Breast epithelium (tissue), 4 donors: ENCODE measurements around the gene THADA. TPM values are rescaled to one million over a fixed set of nuclear protein-coding genes. Genes with fewer than 3 reads are reported as not detected.

Source experiments
- DNase-seq, 2 donors: peaks; one replicate each; pipeline ENCODE4 v3.0.0-alpha.2; 2019; ENCODE audit warnings: low spot score in 2 of 2
- H3K27ac ChIP-seq, 2 donors: fragments of 200-600 bp; sonication (generic) in 1 of 2; one replicate each; pipeline ENCODE4 v1.5.1; 2016 to 2019; ENCODE audit warnings: mild to moderate bottlenecking in 1 of 2
- H3K27me3 ChIP-seq, 2 donors: fragments of 200-600 bp; sonication (generic) in 1 of 2; one replicate each; pipeline versions ENCODE4 v1.5.1 to v1.6.0; 2017 to 2019; ENCODE audit warnings: control low read depth in 1 of 2, mild to moderate bottlenecking in 1 of 2
- H3K36me3 ChIP-seq: fragments of 200-600 bp; one replicate; pipeline ENCODE4 v1.5.1; 2019
- H3K4me1 ChIP-seq, 2 donors: fragments of 200-600 bp; sonication (generic); one replicate each; pipeline ENCODE4 v1.5.1; 2016 to 2019; ENCODE audit warnings: control low read depth in 1 of 2
- H3K4me3 ChIP-seq, 3 donors: fragments of 200-600 bp; sonication (generic); 1 replicate in 2 of 3; 2 replicates in 1 of 3; pipeline ENCODE4 v1.5.1; 2016 to 2019; ENCODE audit warnings: mild to moderate bottlenecking in 3 of 3, moderate library complexity in 2 of 3
- H3K9me3 ChIP-seq, 2 donors: fragments of 200-600 bp; sonication (generic) in 1 of 2; one replicate each; pipeline ENCODE4 v1.5.1; 2016 to 2019; ENCODE audit warnings: control low read depth in 1 of 2
- CTCF ChIP-seq, 3 donors: fragments of 450-650 bp; IDR thresholded peaks; one replicate each; pipeline ENCODE4 v1.5.1; 2016 to 2017; ENCODE audit warnings: antibody characterized with exemption in 3 of 3, mild to moderate bottlenecking in 3 of 3, moderate library complexity in 3 of 3
- POLR2A ChIP-seq: fragments of 450-650 bp; IDR thresholded peaks from one replicate; pipeline ENCODE4 v1.6.1; 2016; ENCODE audit warnings: antibody characterized with exemption, mild to moderate bottlenecking, moderate library complexity
- POLR2AphosphoS5 ChIP-seq, 3 donors: sonication (generic); formaldehyde crosslinking; IDR thresholded peaks; one replicate each; pipeline ENCODE4 v1.6.1; 2017; ENCODE audit warnings: antibody characterized with exemption in 3 of 3
- intact Hi-C: fragments of 100-400 bp; cut with DNase I; formaldehyde crosslinking; loops from one replicate; pipeline ENCODE4 v1.15.1; 2023; ENCODE audit warnings: low total_unique reads
- total RNA-seq, 3 donors: library from RNA; depleted of rRNA; stranded (reverse); fragments of >200 nt; gene quantifications; one replicate each; pipeline ENCODE4 v1.1.0, GENCODE V29; 2016

Gene THADA
- total RNA-seq, 3 donors from 2014 or later, result 41.1 to 60.6 (median 49.5) TPM

GRCh38 chr2:43324259-43325106 lies 271.4 kb downstream of the THADA start:
- intact Hi-C loops, result no loop called here
- Histone ChIP-seq H3K4me3 (no peak overlapping the region), H3K27ac (peak overlapping the region; percentile 53 to 79), H3K27me3 (no peaks in the 10 kb centered on the region), H3K4me1 (no peaks in the 10 kb centered on the region), H3K9me3 (no peaks in the 10 kb centered on the region), H3K36me3 (no peaks in the 10 kb centered on the region)
- DNase-seq, result peak in 1 of 2 donors; percentile 52
- TF ChIP-seq CTCF (IDR thresholded peaks at IDR 0.05), result no peak
- no peak for TF ChIP-seq POLR2A
- TF ChIP-seq POLR2AphosphoS5 (IDR thresholded peaks at IDR 0.05), result peak; percentile 5 to 59 (median 52)

GRCh38 chr2:43323857-43324256 lies 272.0 kb downstream of the THADA start:
- intact Hi-C loops, result no loop called here
- TF ChIP-seq POLR2AphosphoS5 (IDR thresholded peaks at IDR 0.05) (no peak), CTCF (IDR thresholded peaks at IDR 0.05) (no peak), POLR2A (no peak)
- no peak for DNase-seq
- Histone ChIP-seq H3K9me3 (no peaks in the 10 kb centered on the region), H3K27me3 (no peaks in the 10 kb centered on the region), H3K36me3 (no peaks in the 10 kb centered on the region), H3K27ac (peak overlapping the region; percentile 53 to 79), H3K4me1 (no peaks in the 10 kb centered on the region), H3K4me3 (no peak overlapping the region)

GRCh38 chr2:43321446-43321845 lies 274.4 kb downstream of the THADA start:
- no peak overlapping the region for H3K27ac ChIP-seq
- no peak for DNase-seq
- H3K4me1 ChIP-seq, result no peaks in the 10 kb centered on the region
- intact Hi-C loops, result no loop called here
- H3K9me3 ChIP-seq, result no peaks in the 10 kb centered on the region
- TF ChIP-seq POLR2AphosphoS5 (IDR thresholded peaks at IDR 0.05), result no peak
- TF ChIP-seq POLR2A, result no peak
- H3K4me3 ChIP-seq, result no peak overlapping the region
- H3K27me3 ChIP-seq, result no peaks in the 10 kb centered on the region
- no peaks in the 10 kb centered on the region for H3K36me3 ChIP-seq

GRCh38 chr2:43319541-43319940 lies 276.3 kb downstream of the THADA start:
- intact Hi-C loops, result no loop called here
- H3K36me3 ChIP-seq, result no peaks in the 10 kb centered on the region
- H3K4me1 ChIP-seq, result no peaks in the 10 kb centered on the region
- H3K9me3 ChIP-seq, result no peaks in the 10 kb centered on the region
- TF ChIP-seq CTCF (IDR thresholded peaks at IDR 0.05) (no peak), POLR2AphosphoS5 (IDR thresholded peaks at IDR 0.05) (no peak), POLR2A (no peak)
- no peaks in the 10 kb centered on the region for H3K27me3 ChIP-seq
- no peak overlapping the region for H3K4me3 ChIP-seq
- no peak overlapping the region for H3K27ac ChIP-seq
- DNase-seq, result no peak

- Histone ChIP-seq H3K9me3 (no peaks in the 10 kb centered on the region), H3K4me1 (peaks cover 0 to 2% of the 10 kb centered on the region in 2 donors), H3K27me3 (no peaks in the 10 kb centered on the region), H3K27ac (no peak overlapping the region), H3K4me3 (no peak overlapping the region), H3K36me3 (no peaks in the 10 kb centered on the region)
- DNase-seq, result no peak
- intact Hi-C loops, result no loop called here
- no peak for TF ChIP-seq POLR2AphosphoS5 (IDR thresholded peaks at IDR 0.05)
- TF ChIP-seq POLR2A, result no peak
- no peak for TF ChIP-seq CTCF (IDR thresholded peaks at IDR 0.05)
These were observed 277.0 kb downstream of the THADA start for GRCh38 chr2:43318791-43319190.
